ENCODE measurements around the gene RHD. TPM values are rescaled to one million over a fixed set of nuclear protein-coding genes. Genes with fewer than 3 reads are reported as not detected.
"Not testable (repeated sequence)": the region's sequence is repeated elsewhere in the genome, so short reads cannot be mapped to it uniquely, and the experiment has no call there.

The RHD gene
- total RNA-seq, 1 experiment from 2014 or later = not detected

DNA sequence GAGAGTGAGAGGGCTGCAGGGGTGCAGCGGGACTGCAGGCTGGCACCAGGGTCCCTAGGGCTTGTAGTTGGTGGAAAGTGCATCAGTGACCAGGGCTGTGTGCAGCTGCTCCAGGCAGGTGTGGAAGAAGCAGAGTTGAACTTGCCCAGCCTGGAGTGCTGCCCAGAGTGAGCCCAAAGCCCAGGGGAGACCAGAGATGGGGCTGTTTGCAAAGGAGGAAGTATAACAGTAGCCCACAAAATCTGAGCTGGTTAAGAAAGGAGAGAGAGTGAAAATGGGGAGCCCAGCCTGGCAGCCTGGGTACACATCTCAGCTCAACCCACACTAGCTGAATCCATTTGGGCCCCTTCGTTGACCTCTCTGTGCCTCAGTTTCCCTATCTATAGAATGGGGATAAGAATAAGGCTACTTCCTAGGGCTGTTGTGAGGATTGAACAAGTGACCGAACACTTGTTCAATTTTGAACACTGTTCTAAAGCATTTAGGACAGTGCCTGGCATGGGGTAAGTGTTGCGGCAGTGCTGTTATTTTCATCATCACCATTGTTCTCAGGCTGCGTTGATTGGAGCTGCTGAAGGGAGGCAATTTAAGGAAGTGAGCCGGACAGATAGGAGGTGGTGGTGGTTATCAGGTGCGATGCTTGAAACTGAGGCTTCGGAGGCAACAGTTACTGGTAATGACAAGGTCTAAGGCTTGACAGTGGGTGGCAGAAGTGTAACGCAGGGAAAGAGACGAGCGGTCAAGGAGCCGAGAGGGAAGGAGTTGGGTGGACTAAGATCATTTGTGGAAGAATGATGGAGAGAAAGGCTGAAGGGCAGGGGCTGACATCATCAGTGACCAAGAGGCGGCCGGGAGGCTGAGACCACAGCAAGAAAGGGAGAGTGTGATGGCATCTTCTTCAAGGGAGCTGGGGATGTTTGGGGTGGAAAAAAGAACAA, 22.8 kb downstream of the RHD start:
- DNase-seq (ENCODE audit: low spot score); in situ Hi-C loops (cut with HindIII; ENCODE audit: low sequenced_read_pairs): not testable (repeated sequence)

DNA sequence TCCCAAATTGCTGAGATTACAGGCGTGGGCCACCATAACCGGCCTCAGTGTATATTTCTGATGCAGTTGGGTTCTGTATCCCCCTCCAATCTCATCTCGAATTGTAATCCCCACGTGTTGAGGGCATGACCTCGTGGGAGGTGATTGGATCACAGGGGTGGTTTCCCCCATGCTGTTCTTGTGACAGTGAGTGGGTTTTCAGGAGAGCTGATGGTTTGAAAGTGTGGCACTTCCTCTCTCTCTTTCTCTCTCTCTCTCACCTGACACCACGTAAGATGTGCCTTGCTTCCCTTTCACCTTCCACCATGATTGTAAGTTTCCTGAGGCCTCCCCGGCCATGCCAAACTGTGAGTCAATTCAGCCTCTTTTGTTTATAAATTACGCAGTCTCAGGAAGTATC, 24.2 kb downstream of the RHD start:
- in situ Hi-C loops (cut with HindIII; ENCODE audit: low sequenced_read_pairs); DNase-seq (ENCODE audit: low spot score): not testable (repeated sequence)

DNA sequence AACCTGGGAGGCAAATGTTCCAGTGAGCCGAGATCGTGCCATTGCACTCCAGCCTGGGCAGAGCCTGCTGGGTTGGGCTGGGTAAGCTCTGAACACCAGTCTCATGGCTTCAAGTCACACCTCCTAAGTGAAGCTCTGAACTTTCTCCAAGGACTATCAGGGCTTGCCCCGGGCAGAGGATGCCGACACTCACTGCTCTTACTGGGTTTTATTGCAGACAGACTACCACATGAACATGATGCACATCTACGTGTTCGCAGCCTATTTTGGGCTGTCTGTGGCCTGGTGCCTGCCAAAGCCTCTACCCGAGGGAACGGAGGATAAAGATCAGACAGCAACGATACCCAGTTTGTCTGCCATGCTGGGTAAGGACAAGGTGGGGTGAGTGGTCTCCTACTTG, 28.4 kb downstream of the RHD start:
- DNase-seq (ENCODE audit: low spot score); in situ Hi-C loops (cut with HindIII; ENCODE audit: low sequenced_read_pairs): not testable (repeated sequence)

DNA sequence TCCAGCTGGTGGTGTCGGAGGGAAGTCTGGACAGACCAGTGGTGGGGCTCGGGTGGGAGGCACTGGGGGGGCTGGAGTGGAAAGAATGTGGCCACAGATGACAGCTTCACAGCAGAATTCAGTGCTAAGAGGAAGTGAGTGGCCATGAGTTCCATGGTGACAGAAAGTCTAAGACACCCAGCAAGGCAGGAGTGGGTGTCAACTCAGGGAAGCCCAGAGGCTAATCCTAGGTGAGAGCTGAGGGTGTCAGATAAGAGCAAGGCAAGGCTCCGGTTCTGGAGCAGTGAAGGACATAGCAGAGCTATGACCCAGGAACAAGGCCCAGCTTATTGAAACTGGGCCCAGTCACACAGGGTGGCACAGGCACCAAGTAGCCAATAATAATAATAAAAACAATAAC, 30.0 kb downstream of the RHD start:
- DNase-seq (ENCODE audit: low spot score); in situ Hi-C loops (cut with HindIII; ENCODE audit: low sequenced_read_pairs): not testable (repeated sequence)

DNA sequence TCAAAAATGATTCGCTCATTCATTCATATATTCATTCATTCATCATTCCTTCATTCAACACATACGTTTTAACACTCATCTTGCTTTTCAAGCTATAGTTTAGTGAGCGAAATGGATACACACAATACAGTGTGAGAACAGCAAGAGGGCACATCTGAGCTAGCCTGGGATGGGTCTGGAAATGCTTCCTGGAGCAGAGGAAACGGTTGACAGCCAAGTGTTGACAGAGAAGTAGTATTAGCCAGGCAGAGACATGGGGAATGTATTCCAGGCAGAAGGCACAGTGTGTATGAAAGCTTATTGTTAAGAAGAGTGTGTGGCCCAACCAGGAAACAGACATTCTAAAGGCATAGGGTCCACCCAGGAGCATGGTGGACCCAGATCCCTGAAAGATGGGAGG, 32.6 kb downstream of the RHD start:
- in situ Hi-C loops (cut with HindIII; ENCODE audit: low sequenced_read_pairs); DNase-seq (ENCODE audit: low spot score): not testable (repeated sequence)

DNA sequence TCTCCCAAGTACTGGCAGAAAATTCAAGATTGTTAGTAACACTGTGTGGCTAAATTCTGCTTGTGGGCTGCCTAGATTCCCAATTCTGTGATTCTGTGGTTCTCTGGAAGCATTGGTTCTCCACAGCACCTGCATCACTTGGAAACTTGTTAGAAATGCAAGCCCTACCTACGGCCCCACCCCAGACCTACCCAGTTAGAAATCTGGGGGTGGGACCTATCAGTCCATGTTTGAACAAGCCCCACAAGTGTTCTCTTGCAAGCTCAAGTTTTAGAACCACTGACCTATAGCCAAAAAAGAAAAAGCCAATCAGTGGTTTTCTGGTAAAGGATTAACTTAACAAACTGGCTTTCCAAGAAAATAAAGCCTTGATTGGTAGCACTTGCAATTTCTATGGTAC, 35.9 kb downstream of the RHD start:
- in situ Hi-C loops (cut with HindIII; ENCODE audit: low sequenced_read_pairs) = not testable (repeated sequence)

DNA sequence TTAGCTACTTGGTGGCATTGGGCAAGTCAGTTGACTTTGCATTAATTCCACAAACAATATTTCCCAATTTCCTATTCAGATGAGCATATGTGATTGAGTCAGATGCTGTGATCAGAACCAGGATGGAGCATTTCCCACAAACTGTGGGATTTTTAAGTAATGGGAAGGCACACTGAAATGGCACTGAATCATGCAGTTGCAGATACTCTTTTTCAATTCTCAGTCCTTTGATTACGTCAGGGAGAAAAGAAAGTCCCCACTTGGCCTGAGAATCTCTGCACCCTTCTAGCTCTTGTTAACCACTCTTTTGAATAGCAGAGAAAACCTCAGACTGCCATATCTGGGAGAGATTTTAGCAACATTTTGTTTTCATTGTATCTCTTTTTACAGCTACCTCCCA, 36.8 kb downstream of the RHD start:
- DNase-seq (ENCODE audit: low spot score); in situ Hi-C loops (cut with HindIII; ENCODE audit: low sequenced_read_pairs): not testable (repeated sequence)

More for the DNA sequence above, 35.9 kb downstream of the RHD start:
- DNase-seq (ENCODE audit: low spot score) = not testable (repeated sequence)

DNA sequence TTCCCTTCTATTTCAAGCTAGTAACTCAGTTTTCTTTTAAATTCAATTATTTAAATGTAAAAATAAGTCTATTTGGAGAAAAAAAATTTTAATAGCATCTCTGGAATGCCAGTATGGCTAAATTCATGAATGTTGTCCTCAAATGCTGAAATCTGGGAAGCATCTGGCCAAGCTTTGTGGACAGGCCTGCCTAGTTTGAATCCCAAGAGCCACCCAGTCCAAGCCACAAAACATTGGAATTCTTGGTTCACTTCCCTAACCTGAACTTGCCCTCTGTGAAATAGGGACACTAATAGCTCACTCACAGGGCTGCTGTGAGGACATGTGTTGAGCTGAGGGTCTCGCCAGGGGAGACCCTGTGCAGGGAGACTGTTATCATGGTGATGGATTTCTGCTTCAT, 37.2 kb downstream of the RHD start:
- in situ Hi-C loops (cut with HindIII; ENCODE audit: low sequenced_read_pairs) = not testable (repeated sequence)

DNA sequence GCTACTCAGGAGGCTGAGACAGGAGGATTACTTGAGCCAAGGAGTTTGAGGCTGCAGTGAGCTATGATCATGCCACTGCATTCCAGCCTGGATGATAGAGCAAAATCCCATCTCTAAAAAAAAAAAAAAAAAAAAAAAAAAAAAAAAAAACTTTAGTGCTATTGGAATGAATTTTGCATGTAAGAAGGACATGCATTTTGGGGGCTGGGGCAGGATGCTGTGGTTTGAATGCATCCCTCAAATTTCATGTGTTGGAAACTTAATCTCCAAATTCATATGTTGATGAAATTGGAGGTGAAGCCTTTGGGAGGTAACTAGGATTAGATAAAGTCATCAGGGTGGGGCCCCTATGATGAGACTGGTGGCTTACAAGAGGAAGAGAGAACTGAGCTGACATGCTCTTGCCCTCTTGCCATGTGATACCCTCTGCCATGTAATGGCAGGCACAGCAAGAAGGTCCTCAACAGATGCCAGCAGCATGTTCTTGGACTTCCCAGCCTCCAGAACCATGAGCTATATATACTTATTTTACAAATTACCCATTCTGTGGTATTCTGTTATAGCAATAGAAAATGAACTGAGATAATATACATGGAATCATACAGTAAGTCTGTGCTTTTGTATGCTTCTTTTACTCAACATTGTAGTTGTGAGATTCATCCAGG, 40.6 kb downstream of the RHD start:
- in situ Hi-C loops (cut with HindIII; ENCODE audit: low sequenced_read_pairs); DNase-seq (ENCODE audit: low spot score): not testable (repeated sequence)

More for the DNA sequence above, 37.2 kb downstream of the RHD start:
- DNase-seq (ENCODE audit: low spot score) = not testable (repeated sequence)

DNA sequence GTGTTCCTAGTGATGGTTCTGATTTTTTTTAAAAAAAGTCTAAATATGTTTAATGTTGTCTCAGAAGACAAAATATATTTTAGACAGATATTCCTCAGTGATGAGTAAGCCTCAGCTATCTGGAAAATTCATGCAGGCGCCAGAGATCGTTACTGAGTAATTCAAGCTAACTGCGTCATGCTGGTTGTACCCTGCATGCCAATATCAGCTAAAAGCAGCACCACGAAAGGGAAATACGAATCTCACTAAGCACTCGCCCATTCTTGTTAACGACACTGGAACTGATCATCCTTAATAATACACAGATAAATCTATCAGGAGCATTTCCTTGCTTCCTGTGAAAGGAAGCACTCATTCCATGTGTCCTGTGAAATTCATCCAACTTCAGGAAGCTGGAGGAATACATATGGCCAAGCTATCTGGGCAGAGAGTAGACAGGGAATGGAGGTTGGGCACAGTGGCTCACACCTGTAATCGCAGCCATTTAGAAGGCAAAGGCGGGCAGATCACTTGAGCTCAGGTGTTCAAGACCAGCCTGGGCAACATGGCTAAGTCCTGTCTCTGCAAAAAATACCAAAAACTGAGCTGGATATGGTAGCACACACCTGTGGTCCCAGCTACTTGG, 48.1 kb downstream of the RHD start:
- DNase-seq (ENCODE audit: low spot score); in situ Hi-C loops (cut with HindIII; ENCODE audit: low sequenced_read_pairs): not testable (repeated sequence)

DNA sequence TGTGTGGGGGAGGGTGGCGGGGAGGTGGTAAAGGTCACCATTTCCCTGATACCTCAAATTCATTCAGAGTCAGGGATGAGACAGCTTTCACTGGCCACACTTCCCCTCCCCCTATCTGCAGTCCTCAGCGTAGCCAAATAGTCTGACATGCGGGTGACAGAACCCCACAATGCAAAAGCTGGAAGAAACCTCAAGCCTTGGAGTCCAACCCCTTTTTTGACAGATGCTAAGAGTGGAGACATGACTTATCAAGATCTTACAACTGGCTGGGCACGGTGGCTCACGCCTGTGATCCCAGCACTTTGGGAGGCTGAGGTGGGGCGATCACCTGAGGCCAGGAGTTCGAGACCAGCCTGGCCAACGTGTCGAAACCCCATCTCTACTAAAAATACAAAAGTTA, 49.8 kb downstream of the RHD start:
- in situ Hi-C loops (cut with HindIII; ENCODE audit: low sequenced_read_pairs); DNase-seq (ENCODE audit: low spot score): not testable (repeated sequence)

DNA sequence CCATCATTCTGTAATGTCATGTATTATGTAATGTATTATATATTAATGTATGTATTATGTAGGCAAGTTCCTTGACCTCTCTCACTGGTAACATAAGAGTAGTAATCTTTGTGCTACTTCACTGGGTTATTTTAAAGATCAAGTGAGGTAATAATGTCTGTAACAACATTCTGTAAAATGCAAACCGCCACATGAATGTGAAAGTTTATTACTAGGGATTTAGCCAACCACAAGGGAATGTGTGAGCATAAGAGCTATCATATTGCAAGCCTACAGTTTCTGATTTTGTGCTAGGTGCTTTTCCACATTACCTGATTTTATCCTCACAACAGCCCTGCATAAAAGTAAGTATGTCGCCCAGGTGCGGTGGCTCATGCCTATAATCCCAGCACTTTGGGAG, 52.1 kb downstream of the RHD start:
- in situ Hi-C loops (cut with HindIII; ENCODE audit: low sequenced_read_pairs); DNase-seq (ENCODE audit: low spot score): not testable (repeated sequence)

DNA sequence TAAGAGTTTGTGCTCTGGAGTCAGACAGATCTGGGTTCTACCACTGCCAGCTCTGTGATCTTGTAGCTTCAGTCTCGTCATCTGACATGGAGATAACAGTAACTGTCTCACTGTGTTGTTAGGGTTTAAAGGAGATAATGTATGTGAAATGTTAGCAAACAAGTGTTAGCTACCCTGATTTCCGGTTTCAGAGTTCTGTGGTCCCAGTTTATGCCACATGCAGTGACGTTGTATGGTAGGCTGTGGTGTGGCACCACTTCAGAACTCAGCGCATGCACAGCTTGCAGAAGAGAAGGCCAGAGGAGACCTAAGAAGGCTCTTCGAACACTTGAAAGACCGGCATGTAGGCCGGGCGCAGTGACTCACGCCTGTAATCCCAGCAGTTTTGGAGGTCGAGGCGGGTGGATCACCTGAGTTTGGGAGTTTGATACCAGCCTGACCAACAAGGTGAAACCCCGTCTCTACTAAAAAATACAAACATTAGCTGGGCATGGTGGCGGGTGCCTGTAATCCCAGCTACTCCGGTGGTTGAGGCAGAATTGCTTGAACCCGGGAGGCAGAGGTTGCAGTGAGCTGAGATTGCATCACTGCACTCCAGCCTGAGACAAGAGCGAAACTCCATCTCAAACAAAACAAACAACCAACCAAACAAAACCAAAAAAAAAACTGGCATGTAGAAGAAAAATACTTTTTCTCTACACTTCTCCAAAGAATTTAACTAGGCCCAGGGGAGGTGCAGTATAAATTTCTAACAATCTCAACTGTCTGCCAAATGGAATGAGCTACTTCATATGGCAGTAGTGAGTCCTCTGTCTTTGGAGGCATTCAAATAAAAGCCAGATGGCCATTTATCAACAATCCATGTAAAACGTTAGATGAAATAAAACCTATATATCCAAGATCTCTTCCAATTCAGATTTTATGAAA, 55.8 kb downstream of the RHD start:
- in situ Hi-C loops (cut with HindIII; ENCODE audit: low sequenced_read_pairs); DNase-seq (ENCODE audit: low spot score): not testable (repeated sequence)

DNA sequence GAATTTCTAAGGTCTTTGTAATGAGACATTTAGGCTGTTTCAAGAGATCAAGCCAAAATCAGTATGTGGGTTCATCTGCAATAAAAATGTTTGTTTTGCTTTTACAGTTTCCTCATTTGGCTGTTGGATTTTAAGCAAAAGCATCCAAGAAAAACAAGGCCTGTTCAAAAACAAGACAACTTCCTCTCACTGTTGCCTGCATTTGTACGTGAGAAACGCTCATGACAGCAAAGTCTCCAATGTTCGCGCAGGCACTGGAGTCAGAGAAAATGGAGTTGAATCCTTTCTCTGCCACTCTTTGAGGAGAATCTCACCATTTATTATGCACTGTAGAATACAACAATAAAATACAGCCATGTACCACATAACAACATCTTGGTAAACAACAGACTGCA, 56.5 kb downstream of the RHD start:
- in situ Hi-C loops (cut with HindIII; ENCODE audit: low sequenced_read_pairs); DNase-seq (ENCODE audit: low spot score): not testable (repeated sequence)

DNA sequence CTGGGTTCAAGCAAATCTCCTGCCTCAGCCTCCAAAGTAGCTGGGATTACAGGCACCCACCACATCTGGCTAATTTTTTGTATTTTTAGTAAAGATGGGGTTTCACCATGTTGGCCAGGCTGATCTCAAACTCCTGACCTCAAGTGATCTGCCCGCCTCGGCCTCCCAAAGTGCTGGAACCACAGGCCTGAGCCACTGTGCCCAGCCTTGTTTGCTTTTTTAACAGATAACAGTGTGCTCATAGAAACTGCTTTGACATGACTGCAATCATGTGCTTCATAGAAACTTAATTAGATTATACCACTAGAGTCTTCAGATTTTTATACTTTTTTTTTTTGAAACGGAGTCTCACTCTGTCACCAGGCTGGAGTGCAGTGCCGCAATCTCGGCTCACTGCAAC, 57.0 kb downstream of the RHD start:
- in situ Hi-C loops (cut with HindIII; ENCODE audit: low sequenced_read_pairs); DNase-seq (ENCODE audit: low spot score): not testable (repeated sequence)

DNA sequence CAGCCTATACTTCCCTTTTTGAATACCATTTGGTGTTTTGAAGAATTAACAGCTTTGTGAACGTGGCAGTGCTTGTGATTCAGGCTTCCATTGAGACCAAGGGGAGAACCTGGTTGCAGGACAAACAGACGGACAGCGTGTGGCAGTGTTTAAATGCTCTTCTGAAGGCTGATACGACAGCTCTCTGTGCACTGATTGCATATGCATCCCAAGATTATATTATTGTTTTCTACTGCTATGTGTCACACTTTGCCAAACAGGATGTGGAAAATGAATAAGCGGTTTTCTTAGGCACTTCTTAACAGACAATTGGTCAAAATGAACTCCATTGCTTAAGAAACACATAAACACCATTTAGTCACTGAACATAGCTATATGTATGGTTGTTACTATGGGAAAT, 57.6 kb downstream of the RHD start:
- DNase-seq (ENCODE audit: low spot score); in situ Hi-C loops (cut with HindIII; ENCODE audit: low sequenced_read_pairs): not testable (repeated sequence)

DNA sequence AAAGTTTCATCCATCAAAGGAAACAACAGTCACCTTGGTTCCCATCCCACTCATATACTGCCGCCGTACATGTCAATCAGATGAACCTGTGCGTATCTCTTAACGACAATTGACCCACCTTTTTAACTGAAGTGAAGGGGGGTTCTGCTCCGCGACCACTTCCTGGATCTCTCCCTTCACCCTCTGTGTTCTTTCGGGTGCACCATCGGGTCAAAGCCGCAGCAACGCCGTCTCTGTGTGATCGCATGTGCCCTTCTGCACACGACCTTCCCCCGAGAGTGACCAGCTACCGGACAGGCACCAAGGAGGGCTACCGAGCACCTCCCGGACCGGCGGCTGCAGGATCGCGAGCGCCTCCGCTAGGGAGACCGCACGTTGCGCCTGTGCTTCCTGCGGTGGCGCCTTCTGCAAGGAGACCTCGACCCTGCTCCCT, 64.6 kb downstream of the RHD start:
- peak; percentile 27 for DNase-seq (ENCODE audit: low spot score)

DNA sequence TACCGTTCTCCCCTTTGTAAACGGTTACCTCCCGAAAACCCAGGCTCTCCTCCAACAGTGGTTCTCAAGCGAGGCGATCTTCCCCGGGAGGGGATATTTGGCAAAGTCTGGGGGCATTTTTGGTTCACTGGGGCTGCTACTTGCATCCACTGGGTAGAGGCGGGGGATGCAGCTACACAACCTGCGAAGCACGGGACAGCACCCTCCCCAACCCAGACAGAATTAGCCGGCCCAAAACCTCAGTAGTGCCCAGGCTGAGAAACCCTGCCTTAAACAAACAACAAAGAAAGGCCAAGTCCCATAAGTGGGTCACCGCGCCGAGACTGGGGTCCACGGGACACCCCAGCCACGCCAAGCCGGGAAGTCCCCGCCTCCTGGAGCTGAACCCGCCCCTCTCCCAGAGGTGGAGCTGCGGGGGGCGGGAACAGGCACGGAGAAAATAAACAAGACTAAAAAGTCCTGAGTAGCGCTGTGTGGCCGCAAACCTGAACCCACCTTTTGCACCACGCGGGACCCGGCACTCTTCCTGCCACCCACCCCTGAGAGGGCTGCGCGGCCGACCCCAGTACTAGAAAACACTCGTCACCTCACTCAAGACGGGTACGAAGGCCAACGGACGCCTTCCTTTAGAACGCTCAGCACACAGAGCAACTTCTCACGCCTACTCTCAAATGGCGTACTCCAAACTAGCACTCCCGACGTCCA, 65.3 kb downstream of the RHD start:
- in situ Hi-C loops (cut with HindIII; ENCODE audit: low sequenced_read_pairs) = not testable (repeated sequence)

More for the DNA sequence above, 64.6 kb downstream of the RHD start:
- in situ Hi-C loops (cut with HindIII; ENCODE audit: low sequenced_read_pairs) = not testable (repeated sequence)

More for the DNA sequence above, 65.3 kb downstream of the RHD start:
- DNase-seq (ENCODE audit: low spot score) = not testable (repeated sequence)

All from G401 (cell line).